ENCODE measurements around the gene TCF7L1. TPM values are rescaled to one million over a fixed set of nuclear protein-coding genes. Genes with fewer than 3 reads are reported as not detected.
"Not testable (repeated sequence)": the region's sequence is repeated elsewhere in the genome, so short reads cannot be mapped to it uniquely, and the experiment has no call there.

TCF7L1 gene
- total RNA-seq, 1 donor from 2014 or later = 15.5 TPM

- DNase-seq (ENCODE audit: low spot score) = no peak
Observed at GRCh38 chr2:85183076-85183475, 49.9 kb downstream of the TCF7L1 start.

GRCh38 chr2:85183479-85183878 is 50.3 kb downstream of the TCF7L1 start:
- DNase-seq (ENCODE audit: low spot score) = no peak

- DNase-seq (ENCODE audit: low spot score) = no peak
Observed at GRCh38 chr2:85184231-85184630, 51.0 kb downstream of the TCF7L1 start.

- DNase-seq (ENCODE audit: low spot score) = no peak
Observed at GRCh38 chr2:85184990-85185389, 51.8 kb downstream of the TCF7L1 start.

GRCh38 chr2:85185431-85185940 is 52.3 kb downstream of the TCF7L1 start:
- DNase-seq (ENCODE audit: low spot score) = no peak

- no peak for DNase-seq (ENCODE audit: low spot score)
Observed at GRCh38 chr2:85187069-85187468, 53.9 kb downstream of the TCF7L1 start.

GRCh38 chr2:85188852-85189251 is 55.7 kb downstream of the TCF7L1 start:
- DNase-seq (ENCODE audit: low spot score) = no peak

GRCh38 chr2:85189606-85190270 is 56.5 kb downstream of the TCF7L1 start:
- DNase-seq (ENCODE audit: low spot score) = no peak

GRCh38 chr2:85191157-85191556 is 58.0 kb downstream of the TCF7L1 start:
- DNase-seq (ENCODE audit: low spot score) = no peak

- DNase-seq (ENCODE audit: low spot score) = no peak
Observed at GRCh38 chr2:85194780-85195480, 61.7 kb downstream of the TCF7L1 start.

- DNase-seq (ENCODE audit: low spot score) = no peak
Observed at GRCh38 chr2:85195956-85196355, 62.8 kb downstream of the TCF7L1 start.

- no peak for DNase-seq (ENCODE audit: low spot score)
Observed at GRCh38 chr2:85199698-85200097, 66.5 kb downstream of the TCF7L1 start.

GRCh38 chr2:85209887-85210286 is 76.7 kb downstream of the TCF7L1 start:
- DNase-seq (ENCODE audit: low spot score) = no peak

- no peak for DNase-seq (ENCODE audit: low spot score)
Observed at GRCh38 chr2:85210511-85210910, 77.3 kb downstream of the TCF7L1 start.

GRCh38 chr2:85211606-85212005 is 78.4 kb downstream of the TCF7L1 start:
- DNase-seq (ENCODE audit: low spot score) = not testable (repeated sequence)

- no peak for DNase-seq (ENCODE audit: low spot score)
Observed at GRCh38 chr2:85212841-85213240, 79.6 kb downstream of the TCF7L1 start.

- no peak for DNase-seq (ENCODE audit: low spot score)
Observed at GRCh38 chr2:85213404-85213803, 80.2 kb downstream of the TCF7L1 start.

- DNase-seq (ENCODE audit: low spot score) = no peak
Observed at GRCh38 chr2:85213901-85214512, 80.8 kb downstream of the TCF7L1 start.

- DNase-seq (ENCODE audit: low spot score) = no peak
Observed at GRCh38 chr2:85215081-85215447, 81.9 kb downstream of the TCF7L1 start.

- no peak for DNase-seq (ENCODE audit: low spot score)
Observed at GRCh38 chr2:85215448-85216401, 82.5 kb downstream of the TCF7L1 start.

- no peak for DNase-seq (ENCODE audit: low spot score)
Observed at GRCh38 chr2:85216927-85217326, 83.7 kb downstream of the TCF7L1 start.

All from ureter (tissue), 1 donor.